K562 (cell line): ENCODE measurements around the gene ZMPSTE24. TPM values are rescaled to one million over a fixed set of nuclear protein-coding genes. Genes with fewer than 3 reads are reported as not detected.

ENCODE experiments used
- ATAC-seq: fragments of 200-7000 bp; cut with Tn5 transposase; 3 replicates; pipeline ENCODE4 v1.9.1; 2020; ENCODE audit warnings: moderate library complexity
- BruUV-seq: library from RNA; stranded (reverse); fragments of 400-500 nt; replicated peaks from 2 replicates; lab custom pipeline; 2021; lab: Mats Ljungman, UMichigan
- CTCF ChIA-PET: fragments of 300-600 bp; formaldehyde crosslinking; extraction: SDS; loops from one replicate; lab custom pipeline; 2021; ENCODE audit warnings: low intra/inter-chr PET ratio; lab: Yijun Ruan, JAX
- POLR2A ChIA-PET: fragments of 300-600, 350-650 bp; sonication (Branson Sonifier 250); formaldehyde crosslinking; extraction: SDS; loops from one replicate; lab custom pipeline; 2021; ENCODE audit warnings: antibody characterized with exemption, inconsistent platforms; lab: Yijun Ruan, JAX
- DNase-seq, 4 experiments: peaks; one replicate each; pipeline versions ENCODE4 v3.0.0 to v3.0.0-alpha.2; 2011 to 2018; ENCODE audit warnings: low spot score in 3 of 4, mixed read lengths in 3 of 4; ENCODE audit errors: extremely low read depth in 1 of 4
- FAIRE-seq: peaks from 2 replicates; lab custom pipeline; 2011; peaks lifted over from hg19 to GRCh38; lab: Jason Lieb, UNC
- H2AFZ ChIP-seq: 2 replicates; pipeline ENCODE4 v1.6.0; 2011; ENCODE audit warnings: low read depth, low read length, control low read depth, inconsistent platforms
- H3K27ac ChIP-seq: fragments of 200-600 bp; 3 replicates; pipeline ENCODE4 v1.8.0; 2011; ENCODE audit warnings: low read depth, mild to moderate bottlenecking, control low read depth, inconsistent platforms, low read length, moderate library complexity, mixed read lengths; ENCODE audit errors: extremely low read depth
- H3K27me3 ChIP-seq, 2 experiments: fragments of 300-600 bp in 1 of 2; 2 replicates in 1 of 2; 3 replicates in 1 of 2; pipeline versions ENCODE4 v1.6.0 to v1.8.0; 2011; ENCODE audit warnings: inconsistent platforms in 2 of 2, low read length in 2 of 2, mild to moderate bottlenecking in 1 of 2, mixed read lengths in 1 of 2, moderate library complexity in 1 of 2; ENCODE audit not compliant: control insufficient read depth in 2 of 2, insufficient read depth in 2 of 2
- H3K36me3 ChIP-seq: fragments of 300-600 bp; 3 replicates; pipeline ENCODE4 v1.8.0; 2011; ENCODE audit warnings: mild to moderate bottlenecking, low read length, inconsistent platforms; ENCODE audit not compliant: control insufficient read depth, insufficient read depth
- H3K4me1 ChIP-seq, 2 experiments: fragments of 200-600 bp in 1 of 2; replicated peaks in 1 of 2; 2 replicates in 1 of 2; 3 replicates in 1 of 2; pipeline versions ENCODE4 v1.5.1 to v1.8.0; 2011; ENCODE audit warnings: inconsistent platforms in 2 of 2, low read length in 2 of 2, mild to moderate bottlenecking in 1 of 2, mixed read lengths in 1 of 2, moderate library complexity in 1 of 2; ENCODE audit not compliant: control insufficient read depth in 2 of 2, insufficient read depth in 2 of 2
- H3K4me2 ChIP-seq: 2 replicates; pipeline ENCODE4 v1.6.1; 2011; ENCODE audit warnings: low read length, control low read depth, inconsistent platforms, mixed read lengths; ENCODE audit not compliant: insufficient read depth
- H3K4me3 ChIP-seq: fragments of 200-600 bp; sonication (generic), shearing (Covaris generic); 2 replicates; pipeline ENCODE4 v1.5.1; 2016; ENCODE audit warnings: control low read depth, inconsistent platforms
- H3K79me2 ChIP-seq: fragments of 200-600 bp; 3 replicates; pipeline ENCODE4 v1.8.0; 2011; ENCODE audit warnings: low read length, inconsistent platforms; ENCODE audit not compliant: control insufficient read depth, insufficient read depth
- H3K9ac ChIP-seq, 2 experiments: 2 replicates each; pipeline versions ENCODE4 v1.6.0 to v1.6.1; 2011; ENCODE audit warnings: low read depth in 2 of 2, low read length in 2 of 2, control low read depth in 1 of 2, inconsistent platforms in 1 of 2, mild to moderate bottlenecking in 1 of 2, mixed read lengths in 1 of 2; ENCODE audit not compliant: insufficient read depth in 1 of 2
- H3K9me1 ChIP-seq: one replicate; pipeline ENCODE4 v1.6.0; 2011; ENCODE audit warnings: inconsistent platforms, mild to moderate bottlenecking, low read length, moderate library complexity; ENCODE audit not compliant: control insufficient read depth, insufficient read depth
- H3K9me3 ChIP-seq: replicated peaks from 2 replicates; pipeline ENCODE4 v1.5.1; 2011; ENCODE audit warnings: low read depth, low read length, inconsistent platforms; ENCODE audit not compliant: control insufficient read depth, insufficient read depth
- H4K20me1 ChIP-seq: replicated peaks from 2 replicates; pipeline ENCODE4 v1.6.1; 2011; ENCODE audit warnings: low read length, inconsistent platforms, mixed read lengths; ENCODE audit not compliant: control insufficient read depth, insufficient read depth
- CEBPB ChIP-seq: fragments of 450-650 bp; IDR thresholded peaks from 2 replicates; pipeline ENCODE4 v1.6.1; 2016; ENCODE audit warnings: missing genetic modification characterization, missing compliant biosample characterization
- CEBPG ChIP-seq, 3 experiments: fragments of 200-800 bp in 1 of 3; sonication (Bioruptor generic) in 1 of 3; sonication (generic) in 1 of 3; formaldehyde crosslinking in 1 of 3; IDR thresholded peaks in 2 of 3; conservative IDR thresholded peaks in 1 of 3; 2 replicates each; pipeline versions ENCODE4 v1.6.1 to v1.8.0; 2016 to 2022; ENCODE audit warnings: missing compliant biosample characterization in 2 of 3, missing genetic modification characterization in 2 of 3, mild to moderate bottlenecking in 1 of 3, missing genetic modification reagents in 1 of 3
- NR2C1 ChIP-seq, 2 experiments: fragments of 450-650 bp; IDR thresholded peaks; 2 replicates each; pipeline ENCODE4 v1.6.1; 2017; ENCODE audit warnings: mild to moderate bottlenecking in 2 of 2, antibody characterized with exemption in 1 of 2, inconsistent platforms in 1 of 2, missing compliant biosample characterization in 1 of 2, missing genetic modification characterization in 1 of 2
- RFX7 ChIP-seq: fragments of 250-450 bp; sonication (Bioruptor Pico); IDR thresholded peaks from 2 replicates; pipeline ENCODE4 v1.5.1; 2021; ENCODE audit warnings: mild to moderate bottlenecking
- U2AF1 ChIP-seq: fragments of 200-400 bp; formaldehyde crosslinking; optimal IDR thresholded peaks from 2 replicates; pipeline ENCODE3; 2017; ENCODE audit warnings: mild to moderate bottlenecking, low read depth, low read length, moderate library complexity
- WGBS: fragments of 100-300 bp; shearing (Covaris generic); methylation state at CpG from one replicate; pipeline ENCODE4 v1.1.6; 2016; ENCODE audit warnings: low coverage, mixed read lengths; ENCODE audit not compliant: insufficient coverage; ENCODE audit errors: missing lambda C conversion rate; 5-methylcytosine and 5-hydroxymethylcytosine counted together
- in situ Hi-C: fragments of 300-500 bp; cut with MboI; formaldehyde crosslinking; loops from 4 replicates; pipeline ENCODE4 v1.15.0; 2018; ENCODE audit warnings: inconsistent platforms, mixed read lengths
- intact Hi-C: fragments of 100-400 bp; cut with micrococcal nuclease; formaldehyde crosslinking; loops from 2 replicates; pipeline ENCODE4 v1.14.2; 2022
- polyA plus RNA-seq, 8 experiments: library from polyadenylated mRNA; depleted of rRNA in 4 of 8; stranded (reverse) in 5 of 8; unstranded in 3 of 8; fragments of >200 nt; fragmentation: Nextera tagmentation in 2 of 8; fragmentation: Illumina TruSeq in 1 of 8; extraction: Ambion mirVana in 2 of 8; extraction: Trizol in 1 of 8; gene quantifications; 2 replicates each; pipeline versions ENCODE4 v1.2.1 to v1.2.3, GENCODE V29; 2011 to 2014; ENCODE audit warnings: inconsistent platforms in 1 of 8, missing spikeins in 1 of 8
- total RNA-seq, 7 experiments: library from RNA; depleted of rRNA in 6 of 7; stranded (reverse); fragments of >200 nt in 6 of 7; fragmentation: Illumina TruSeq in 2 of 7; extraction: Trizol in 2 of 7; gene quantifications; 2 replicates each; pipeline versions ENCODE4 v1.2.1 to v1.2.3, GENCODE V29; 2011 to 2021; ENCODE audit warnings: low replicate concordance in 1 of 7

ZMPSTE24 gene
- total and polyA plus RNA-seq, 9 of the 15 experiments (the other 6 are each of a cell fraction or from before 2014, with no cell fraction given), result 30.7 to 75.9 (median 64.3) TPM

GRCh38 chr1:40332695-40333094 is 74.7 kb downstream of the ZMPSTE24 start:
- ChIA-PET CTCF (no interaction called here), POLR2A (interaction anchor here (0.8 kb wide), 1 partner anchor 256 kb away, joined by 3 read pairs; no protein-coding TSS in a partner anchor)
- Histone ChIP-seq H3K4me1 (no peaks in the 10 kb centered on the region; a peak in 2 of 5 replicates), H3K36me3 (no peaks in the 10 kb centered on the region), H3K4me2 (no peak overlapping the region), H3K4me3 (no peak overlapping the region), H3K79me2 (no peaks in the 10 kb centered on the region), H3K27me3 (no peaks in the 10 kb centered on the region), H4K20me1 (no peaks in the 10 kb centered on the region), H2AFZ (0 out of 2 replicates have a peak overlapping the region, but pooled peaks have one; percentile 52), H3K9me3 (no peaks in the 10 kb centered on the region), H3K9me1 (no peaks in the 10 kb centered on the region), H3K9ac (no peak overlapping the region), H3K27ac (no peak overlapping the region)
- in situ Hi-C loops, result no loop called here
- 48% methylated on average over 1 of the region's 1 CpG for WGBS
- no peak for TF ChIP-seq U2AF1
- TF ChIP-seq RFX7 (CRISPR knock-in tag), result no peak
- no peak for TF ChIP-seq CEBPG (CRISPR knock-in tag; IDR thresholded peaks at IDR 0.05)
- TF ChIP-seq CEBPG (tag; conservative IDR thresholded peaks at IDR 0.05 in 1 of 2, IDR thresholded peaks at IDR 0.05 in 1 of 2), result peak; percentile 48 to 71
- TF ChIP-seq CEBPB, result peak; percentile 67
- TF ChIP-seq NR2C1 (IDR thresholded peaks at IDR 0.05), result no peak
- TF ChIP-seq NR2C1 (tag; IDR thresholded peaks at IDR 0.05), result no peak
- BruUV-seq, result no TSS peak
- DNase-seq (no peak), ATAC-seq (no peak), FAIRE-seq (no peak)
- intact Hi-C loops, result no loop called here
